ENCODE results near the gene ZMYND8. TPM values are rescaled to one million over a fixed set of nuclear protein-coding genes. Genes with fewer than 3 reads are reported as not detected.

Gene ZMYND8
- total and polyA plus RNA-seq, 2 of the 8 experiments (the other 6 are each of a cell fraction or from before 2014, with no cell fraction given), result 50.5 to 163 TPM

GRCh38 chr20:47305667-47306066 lies 50.8 kb downstream of the ZMYND8 start:
- no peak overlapping the region for H3K23ac ChIP-seq (ENCODE audit: insufficient read length)
- no peak overlapping the region for H4K91ac ChIP-seq (replicated peaks; ENCODE audit: insufficient read length, low read length)
- no peak overlapping the region for H3K14ac ChIP-seq (ENCODE audit: insufficient read length)
- peaks cover 12 to 72% (median 27%) of the 10 kb centered on the region in 4 experiments for H3K36me3 ChIP-seq (ENCODE audit: control insufficient read depth in 2 of 4, insufficient read depth in 4 of 4, low read length in 3 of 4)
- no peak overlapping the region for H2BK5ac ChIP-seq (ENCODE audit: low read depth, low read length)
- DNase-seq (ENCODE audit: low read depth in 1 of 2, low spot score in 2 of 2), result no peak
- no peak for FAIRE-seq
- no peak overlapping the region for H2BK12ac ChIP-seq (ENCODE audit: low read depth, low read length)
- H3K27me3 ChIP-seq (replicated peaks in 1 of 4; ENCODE audit: control insufficient read depth in 3 of 4, extremely low read depth in 1 of 4, insufficient read depth in 3 of 4, low read length in 3 of 4), result no peaks in the 10 kb centered on the region
- H3K4me1 ChIP-seq (replicated peaks in 1 of 4; ENCODE audit: control insufficient read depth in 3 of 4, insufficient read depth in 4 of 4, low read length in 3 of 4), result peaks cover 8 to 17% (median 16%) of the 10 kb centered on the region in 4 experiments
- ChIA-PET POLR2A (ENCODE audit: partially characterized antibody) (interaction anchor here (1.1 to 31.3 kb wide), 4 partner anchors 13 to 78 kb away, joined by 3 to 1191 read pairs (median 42); partner anchors contain the start of gene ZMYND8), CTCF (ENCODE audit: partially characterized antibody) (interaction anchor here (1.2 kb wide), 1 partner anchor 32 kb away, joined by 3 read pairs; no protein-coding TSS in a partner anchor)
- peaks cover 0 to 7% of the 10 kb centered on the region in 2 experiments for H4K20me1 ChIP-seq (replicated peaks in 1 of 2; ENCODE audit: control insufficient read depth in 1 of 2, insufficient read depth in 2 of 2, low read length in 2 of 2)
- H3K9me3 ChIP-seq (ENCODE audit: insufficient read depth in 2 of 2, low read depth in 1 of 2, low read length in 1 of 2), result no peaks in the 10 kb centered on the region
- H3K9ac ChIP-seq (replicated peaks in 1 of 4; ENCODE audit: extremely low read depth in 1 of 4, low read depth in 3 of 4, low read length in 3 of 4), result no peak overlapping the region
- no peak overlapping the region for H2AFZ ChIP-seq (ENCODE audit: low read length)
- peaks cover 6 to 95% of the 10 kb centered on the region in 2 experiments for H3K79me2 ChIP-seq (ENCODE audit: control insufficient read depth in 1 of 2, insufficient read depth in 2 of 2, low read length in 2 of 2)
- no peak overlapping the region for H3K4me2 ChIP-seq (ENCODE audit: insufficient read depth in 1 of 2, low read depth in 2 of 2, low read length in 2 of 2)
- no peak overlapping the region for H2BK15ac ChIP-seq (ENCODE audit: low read length)
- H3K23me2 ChIP-seq (ENCODE audit: low read depth, low read length), result no peaks in the 10 kb centered on the region
- H4K8ac ChIP-seq (ENCODE audit: extremely low read depth, insufficient read depth, low read length), result no peak overlapping the region
- no peak overlapping the region for H3K56ac ChIP-seq (replicated peaks; ENCODE audit: insufficient read length, low read depth, low read length)
- H3K4me3 ChIP-seq (ENCODE audit: extremely low read depth in 1 of 4, insufficient read depth in 2 of 4, low read depth in 3 of 4, low read length in 4 of 4), result no peak overlapping the region
- no peak overlapping the region for H2BK20ac ChIP-seq (ENCODE audit: low read length)
- H2AK5ac ChIP-seq (ENCODE audit: low read depth, low read length), result no peak overlapping the region
- H3K79me1 ChIP-seq (ENCODE audit: low read depth, low read length), result peaks cover 7% of the 10 kb centered on the region
- H4K5ac ChIP-seq (ENCODE audit: insufficient read length, low read depth, low read length), result no peak overlapping the region
- H3K18ac ChIP-seq (ENCODE audit: extremely low read depth, low read length), result no peak overlapping the region
- H2BK120ac ChIP-seq (replicated peaks; ENCODE audit: low read depth, low read length), result no peak overlapping the region
- 92% methylated on average over 4 of the region's 4 CpGs; no CpG with 5 or more reads in 1 of the 2 experiments for WGBS, 2 experiments (ENCODE audit: extremely low coverage in 1 of 2, insufficient coverage in 1 of 2, insufficient read length in 1 of 2, insufficient replicate concordance in 2 of 2, low coverage in 1 of 2, low lambda C conversion rate in 2 of 2, missing lambda C conversion rate in 1 of 2)
- H3K4ac ChIP-seq (replicated peaks; ENCODE audit: insufficient read length, low read depth, low read length), result no peak overlapping the region
- no peak overlapping the region for H3K27ac ChIP-seq (ENCODE audit: low read depth, low read length)
- TF ChIP-seq SAP30 (IDR thresholded peaks at IDR 0.05; ENCODE audit: insufficient read depth, insufficient replicate concordance, low read length), result no peak
- no peak for TF ChIP-seq EP300 (IDR thresholded peaks at IDR 0.05; ENCODE audit: borderline replicate concordance in 1 of 2, low read depth in 2 of 2, low read length in 2 of 2)
- no peak for TF ChIP-seq GTF2F1 (IDR thresholded peaks at IDR 0.05; ENCODE audit: borderline replicate concordance, low read depth, low read length)
- no peak for TF ChIP-seq POU5F1 (IDR thresholded peaks at IDR 0.05; ENCODE audit: low read depth, low read length)
- TF ChIP-seq TAF7 (optimal IDR thresholded peaks at IDR 0.05; ENCODE audit: borderline replicate concordance, low read depth, low read length), result no peak
- TF ChIP-seq ATF2 (IDR thresholded peaks at IDR 0.05; ENCODE audit: low read length), result no peak
- no peak for TF ChIP-seq SP4 (IDR thresholded peaks at IDR 0.05; ENCODE audit: low read length)
- TF ChIP-seq BRCA1 (IDR thresholded peaks at IDR 0.05; ENCODE audit: low read depth, low read length), result no peak
- TF ChIP-seq ATF3 (IDR thresholded peaks at IDR 0.05; ENCODE audit: insufficient read depth, low read depth, low read length), result no peak
- no peak for TF ChIP-seq KDM4A (IDR thresholded peaks at IDR 0.05; ENCODE audit: low read depth, low read length, severe bottlenecking)

All from H1 (cell line).